CD4-positive, alpha-beta memory T cell (primary cell): ENCODE data around the gene IL3. TPM values are rescaled to one million over a fixed set of nuclear protein-coding genes. Genes with fewer than 3 reads are reported as not detected.

Experiments used
- CTCF ChIA-PET: fragments of 350-600 bp; sonication (Branson Sonifier 250); formaldehyde crosslinking; loops from one replicate; lab custom pipeline; 2021; ENCODE audit warnings: inconsistent platforms; ENCODE audit not compliant: partially characterized antibody; lab: Charles Lee
- POLR2A ChIA-PET: fragments of 350-600 bp; sonication (Branson Sonifier 250); formaldehyde crosslinking; loops from one replicate; lab custom pipeline; 2021; ENCODE audit not compliant: partially characterized antibody; lab: Charles Lee
- DNase-seq, 5 donors: peaks; one replicate each; pipeline versions ENCODE4 v3.0.0 to v3.0.0-alpha.2; 2020 to 2022; ENCODE audit warnings: mixed read lengths in 1 of 5
- H3K27ac ChIP-seq: one replicate; pipeline ENCODE4 v1.7.0; 2013; ENCODE audit warnings: low read depth, low read length
- H3K27me3 ChIP-seq: 2 replicates; pipeline ENCODE4 v1.7.0; 2013; ENCODE audit warnings: mild to moderate bottlenecking, low read length, moderate library complexity; ENCODE audit not compliant: insufficient read depth
- H3K36me3 ChIP-seq: 2 replicates; pipeline ENCODE4 v1.7.0; 2013; ENCODE audit warnings: mild to moderate bottlenecking, low read length, moderate library complexity; ENCODE audit not compliant: insufficient read depth
- H3K4me1 ChIP-seq: 2 replicates; pipeline ENCODE4 v1.7.0; 2013; ENCODE audit warnings: mild to moderate bottlenecking, low read length, moderate library complexity; ENCODE audit not compliant: insufficient read depth
- H3K4me3 ChIP-seq, 2 donors: one replicate each; pipeline ENCODE4 v1.7.0; 2013; ENCODE audit warnings: low read length in 2 of 2, mild to moderate bottlenecking in 1 of 2
- H3K9me3 ChIP-seq, 2 donors: one replicate each; pipeline ENCODE4 v1.7.0; 2013; ENCODE audit warnings: low read length in 2 of 2, control low read depth in 1 of 2; ENCODE audit not compliant: control insufficient read depth in 1 of 2
- H3K27ac Mint-ChIP-seq, 7 donors: one replicate each; pipeline ENCODE4 v1.8.0; 2020 to 2021; ENCODE audit warnings: mixed read lengths in 7 of 7, mild to moderate bottlenecking in 6 of 7, inconsistent platforms in 3 of 7, moderate library complexity in 3 of 7
- H3K27me3 Mint-ChIP-seq, 2 donors: one replicate each; pipeline ENCODE4 v1.8.0; 2020 to 2021; ENCODE audit warnings: mixed read lengths in 2 of 2
- H3K36me3 Mint-ChIP-seq, 2 donors: one replicate each; pipeline ENCODE4 v1.8.0; 2020 to 2021; ENCODE audit warnings: mixed read lengths in 2 of 2, inconsistent platforms in 1 of 2, mild to moderate bottlenecking in 1 of 2
- H3K4me1 Mint-ChIP-seq, 4 donors: one replicate each; pipeline ENCODE4 v1.8.0; 2020 to 2021; ENCODE audit warnings: mixed read lengths in 4 of 4, mild to moderate bottlenecking in 1 of 4
- H3K4me3 Mint-ChIP-seq, 8 donors: one replicate each; pipeline ENCODE4 v1.8.0; 2020 to 2021; ENCODE audit warnings: mixed read lengths in 8 of 8, mild to moderate bottlenecking in 7 of 8, moderate library complexity in 6 of 8, inconsistent platforms in 3 of 8
- H3K9me3 Mint-ChIP-seq, 8 donors: one replicate each; pipeline ENCODE4 v1.8.0; 2020 to 2021; ENCODE audit warnings: mixed read lengths in 8 of 8, mild to moderate bottlenecking in 5 of 8, inconsistent platforms in 3 of 8, moderate library complexity in 1 of 8
- intact Hi-C: fragments of 100-400 bp; cut with micrococcal nuclease; formaldehyde crosslinking; loops from one replicate; pipeline ENCODE4 v1.15.1; 2023
- polyA plus RNA-seq, 2 donors: library from polyadenylated mRNA; unstranded; fragments of 300-500 nt; fragmentation: Illumina TruSeq; gene quantifications; one replicate each; pipeline ENCODE4 v1.2.3, GENCODE V29; 2021
- total RNA-seq, 2 experiments: library from RNA; stranded (reverse); gene quantifications; one replicate each; pipeline ENCODE4 v1.2.3, GENCODE V29; 2021

IL3 gene
- total and polyA plus RNA-seq, 4 experiments from 2014 or later: not detected

DNA sequence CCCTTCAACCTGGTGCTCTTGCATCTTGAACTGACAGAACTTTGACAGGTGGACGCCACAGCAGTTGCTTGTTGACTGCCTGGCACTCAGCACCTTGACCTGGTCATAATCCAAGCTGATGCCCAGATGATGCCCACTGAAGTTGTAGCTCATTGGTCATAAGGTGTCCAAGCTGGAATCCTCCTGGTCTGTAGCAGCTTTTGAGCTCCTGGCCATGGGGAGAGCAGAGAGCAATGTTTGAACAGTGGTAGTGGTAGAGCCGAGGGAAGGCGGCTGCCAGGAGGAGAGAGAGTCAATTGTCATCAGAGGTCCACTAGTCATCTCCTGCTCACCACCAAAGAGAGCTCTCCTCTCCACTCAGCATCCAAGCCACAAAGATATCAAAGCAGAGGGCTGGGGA lies 36.4 kb downstream of the IL3 start:
- Mint-ChIP-seq H3K4me1 (peaks cover 46 to 81% (median 62%) of the 10 kb centered on the region in 4 donors), H3K36me3 (no peaks in the 10 kb centered on the region), H3K9me3 (no peaks in the 10 kb centered on the region), H3K27me3 (no peaks in the 10 kb centered on the region), H3K27ac (peak overlapping the region in 4 of 7 donors; percentile 43 to 70 (median 66)), H3K4me3 (peak overlapping the region in 1 of 8 donors; percentile 27)
- Histone ChIP-seq H3K9me3 (no peaks in the 10 kb centered on the region), H3K4me1 (peaks cover 58% of the 10 kb centered on the region), H3K27me3 (no peaks in the 10 kb centered on the region), H3K27ac (no peak overlapping the region), H3K36me3 (no peaks in the 10 kb centered on the region), H3K4me3 (no peak overlapping the region)
- intact Hi-C loops: no loop called here
- CTCF ChIA-PET: interaction anchor here (1.8 kb wide), 1 partner anchor 32 kb away, joined by 6 read pairs; no protein-coding TSS in a partner anchor
- POLR2A ChIA-PET: interaction anchor here (1.4 kb wide), 1 partner anchor 27 kb away, joined by 3 read pairs; no protein-coding TSS in a partner anchor
- DNase-seq: no peak

GRCh38 chr5:132098151-132098594 lies 37.7 kb downstream of the IL3 start:
- Mint-ChIP-seq H3K4me3 (peak overlapping the region in 1 of 8 donors; percentile 16), H3K4me1 (peaks cover 59 to 94% (median 74%) of the 10 kb centered on the region in 4 donors), H3K9me3 (no peaks in the 10 kb centered on the region), H3K27ac (peak overlapping the region in 4 of 7 donors; percentile 46 to 88 (median 72)), H3K36me3 (no peaks in the 10 kb centered on the region), H3K27me3 (no peaks in the 10 kb centered on the region)
- ChIA-PET CTCF (interaction anchor here (1.0 to 1.7 kb wide), 4 partner anchors 10 to 36 kb away, joined by 3 to 5 read pairs (median 5); partner anchors contain the start of gene CSF2), POLR2A (interaction anchor here (1.0 to 1.4 kb wide), 3 partner anchors 14 to 29 kb away, joined by 3 read pairs; no protein-coding TSS in a partner anchor)
- Histone ChIP-seq H3K27ac (no peak overlapping the region), H3K36me3 (no peaks in the 10 kb centered on the region), H3K4me3 (no peak overlapping the region), H3K9me3 (no peaks in the 10 kb centered on the region), H3K4me1 (peaks cover 71% of the 10 kb centered on the region), H3K27me3 (no peaks in the 10 kb centered on the region)
- intact Hi-C loops: no loop called here
- no peak for DNase-seq

GRCh38 chr5:132098621-132099020 lies 38.2 kb downstream of the IL3 start:
- Histone ChIP-seq H3K9me3 (no peaks in the 10 kb centered on the region), H3K36me3 (no peaks in the 10 kb centered on the region), H3K4me3 (no peak overlapping the region), H3K4me1 (peaks cover 76% of the 10 kb centered on the region), H3K27me3 (no peaks in the 10 kb centered on the region), H3K27ac (no peak overlapping the region)
- ChIA-PET POLR2A (interaction anchor here (0.6 to 1.9 kb wide), 5 partner anchors 9 to 27 kb away, joined by 3 to 6 read pairs (median 3); no protein-coding TSS in a partner anchor), CTCF (interaction anchor here (1.1 to 1.7 kb wide), 3 partner anchors 10 to 25 kb away, joined by 3 to 5 read pairs (median 5); partner anchors contain the start of gene CSF2)
- no peaks in the 10 kb centered on the region for H3K36me3 Mint-ChIP-seq
- H3K27ac Mint-ChIP-seq: peak overlapping the region in 6 of 7 donors; percentile 87 to 97 (median 89)
- no peaks in the 10 kb centered on the region for H3K9me3 Mint-ChIP-seq
- no peak for DNase-seq
- intact Hi-C loops: no loop called here
- no peaks in the 10 kb centered on the region for H3K27me3 Mint-ChIP-seq
- peaks cover 64 to 96% (median 77%) of the 10 kb centered on the region in 4 donors for H3K4me1 Mint-ChIP-seq
- H3K4me3 Mint-ChIP-seq: peak overlapping the region in 4 of 8 donors; percentile 29 to 70 (median 60)

DNA sequence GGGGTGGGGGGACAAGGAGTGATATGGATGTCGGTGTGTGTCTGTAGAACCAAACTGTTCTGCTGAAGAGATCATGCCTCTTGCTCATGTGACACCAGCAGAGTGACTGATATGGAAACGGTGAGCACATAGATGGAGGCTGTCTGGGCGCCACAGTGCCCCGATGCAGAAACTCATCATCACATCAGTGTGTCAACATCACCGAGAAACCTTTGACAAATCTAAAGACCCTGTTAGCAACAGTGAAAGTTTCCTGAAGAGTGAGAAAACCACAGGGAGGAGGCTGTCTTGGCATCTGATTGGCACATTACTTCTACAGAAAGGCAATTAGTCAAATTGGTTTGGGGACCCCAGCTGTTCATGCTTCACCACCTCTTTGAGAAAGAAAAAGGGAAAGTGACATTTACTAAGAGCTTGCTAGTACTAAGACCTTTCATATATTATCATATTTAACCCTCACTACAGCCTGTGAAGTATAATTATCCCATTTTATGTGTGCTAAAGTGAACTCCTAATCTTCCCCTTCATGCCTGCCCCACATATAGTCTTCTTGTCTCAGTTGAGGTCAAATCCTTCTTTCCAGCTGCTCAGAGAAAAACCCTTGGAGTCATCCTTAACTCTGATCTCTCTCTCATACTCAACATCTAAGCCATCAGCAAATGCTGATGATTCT lies 38.8 kb downstream of the IL3 start:
- intact Hi-C loops: no loop called here
- H3K36me3 ChIP-seq: no peaks in the 10 kb centered on the region
- peaks cover 81% of the 10 kb centered on the region for H3K4me1 ChIP-seq
- peak in 1 of 5 donors; percentile 77 for DNase-seq
- H3K9me3 ChIP-seq: no peaks in the 10 kb centered on the region
- no peaks in the 10 kb centered on the region for H3K27me3 ChIP-seq
- Mint-ChIP-seq H3K9me3 (no peaks in the 10 kb centered on the region), H3K27me3 (no peaks in the 10 kb centered on the region), H3K27ac (peak overlapping the region; percentile 23 to 97 (median 88)), H3K4me1 (peaks cover 66 to 96% (median 78%) of the 10 kb centered on the region in 4 donors), H3K4me3 (peak overlapping the region in 7 of 8 donors; percentile 9 to 70 (median 52)), H3K36me3 (no peaks in the 10 kb centered on the region)
- no peak overlapping the region for H3K4me3 ChIP-seq
- ChIA-PET CTCF (interaction anchor here (1.3 to 1.7 kb wide), 2 partner anchors 11 to 25 kb away, joined by 5 read pairs; partner anchors contain the start of gene CSF2), POLR2A (interaction anchor here (0.5 to 1.9 kb wide), 6 partner anchors 9 to 35 kb away, joined by 3 to 6 read pairs (median 3); no protein-coding TSS in a partner anchor)
- peak overlapping the region; percentile 14 for H3K27ac ChIP-seq

DNA sequence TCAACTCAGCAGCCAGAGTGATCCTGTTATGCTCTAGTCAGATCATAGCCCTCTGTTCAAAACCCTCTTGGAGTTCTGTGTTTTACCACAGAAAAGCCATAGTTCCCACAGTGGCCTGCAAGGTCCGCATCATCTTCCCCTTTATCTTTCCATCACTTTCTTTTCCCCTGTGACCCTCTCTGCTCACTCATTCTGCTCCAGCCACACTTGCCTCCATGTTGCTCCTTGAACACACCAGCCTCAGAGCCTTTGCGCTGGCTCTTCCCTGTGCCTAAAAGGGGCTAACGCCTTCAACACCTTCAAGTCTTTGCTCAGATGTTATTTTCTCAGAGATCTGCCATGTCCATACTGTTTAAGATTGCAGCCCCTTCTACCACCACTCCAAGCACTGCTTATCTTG lies 39.5 kb downstream of the IL3 start:
- intact Hi-C loops: loop anchor here (5.0 kb wide), 1 partner anchor 92 kb away; no protein-coding TSS in a partner anchor
- H3K27ac ChIP-seq: peak overlapping the region; percentile 80
- H3K27me3 ChIP-seq: no peaks in the 10 kb centered on the region
- no peak for DNase-seq
- no peaks in the 10 kb centered on the region for H3K9me3 ChIP-seq
- H3K4me1 ChIP-seq: peaks cover 82% of the 10 kb centered on the region
- Mint-ChIP-seq H3K9me3 (no peaks in the 10 kb centered on the region), H3K4me1 (peaks cover 70 to 97% (median 81%) of the 10 kb centered on the region in 4 donors), H3K27me3 (no peaks in the 10 kb centered on the region), H3K27ac (peak overlapping the region; percentile 44 to 99 (median 88)), H3K4me3 (peak overlapping the region in 7 of 8 donors; percentile 4 to 70 (median 39)), H3K36me3 (peaks cover 0 to 1% of the 10 kb centered on the region in 2 donors)
- no peak overlapping the region for H3K4me3 ChIP-seq
- CTCF ChIA-PET: no interaction called here
- no peaks in the 10 kb centered on the region for H3K36me3 ChIP-seq
- POLR2A ChIA-PET: interaction anchor here (0.5 to 1.9 kb wide), 5 partner anchors 10 to 34 kb away, joined by 3 to 6 read pairs (median 3); no protein-coding TSS in a partner anchor

DNA sequence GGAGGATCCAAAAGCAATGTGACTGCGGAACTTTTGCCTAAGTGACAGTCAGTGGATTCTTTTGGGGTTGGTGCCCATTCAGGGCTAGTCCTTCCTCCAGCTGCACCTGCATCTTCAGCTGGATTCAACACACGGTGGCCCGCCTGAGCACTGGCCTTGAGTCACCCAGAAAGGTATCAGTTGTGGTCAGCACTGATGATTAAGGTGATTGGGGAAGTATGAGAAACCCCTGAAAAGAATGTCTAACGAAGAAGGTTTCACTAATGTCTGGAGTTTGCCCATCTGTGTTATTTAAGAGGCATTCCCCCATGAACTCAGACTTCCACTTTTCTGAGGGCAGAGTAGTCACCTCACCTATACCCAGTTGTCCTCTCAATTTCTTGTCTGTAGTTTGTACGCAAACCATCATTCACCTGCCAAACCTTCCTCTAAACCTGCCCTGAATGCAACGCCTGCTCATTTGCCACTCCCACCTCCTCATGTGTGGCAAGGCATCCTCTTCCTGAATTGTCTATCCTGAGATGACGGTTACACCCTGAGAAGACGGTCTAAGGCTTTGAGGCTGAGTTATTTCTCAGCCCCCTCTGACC lies 40.3 kb downstream of the IL3 start:
- ChIA-PET POLR2A (interaction anchor here (1.0 to 3.4 kb wide), 4 partner anchors 7 to 17 kb away, joined by 3 to 23 read pairs (median 8); no protein-coding TSS in a partner anchor), CTCF (no interaction called here)
- H3K27me3 ChIP-seq: no peaks in the 10 kb centered on the region
- intact Hi-C loops: loop anchor here (5.0 kb wide), 1 partner anchor 92 kb away; no protein-coding TSS in a partner anchor
- H3K36me3 ChIP-seq: no peaks in the 10 kb centered on the region
- Mint-ChIP-seq H3K4me1 (peaks cover 68 to 97% (median 80%) of the 10 kb centered on the region in 4 donors), H3K36me3 (peaks cover 0 to 1% of the 10 kb centered on the region in 2 donors), H3K4me3 (peak overlapping the region in 7 of 8 donors; percentile 51 to 78 (median 66)), H3K27me3 (no peaks in the 10 kb centered on the region), H3K27ac (peak overlapping the region; percentile 88 to 99 (median 94)), H3K9me3 (no peaks in the 10 kb centered on the region)
- H3K9me3 ChIP-seq: no peaks in the 10 kb centered on the region
- H3K27ac ChIP-seq: peak overlapping the region; percentile 80
- no peak overlapping the region for H3K4me3 ChIP-seq
- DNase-seq: peak in 4 of 5 donors; percentile 37 to 59 (median 44)
- peaks cover 82% of the 10 kb centered on the region for H3K4me1 ChIP-seq
